NCI-H2196 treated with DMSO at 0.1 percent for 48 hours (cell line): ENCODE results near the gene RAET1E.
"Not testable (repeated sequence)": the region's sequence is repeated elsewhere in the genome, so short reads cannot be mapped to it uniquely, and the experiment has no call there.

Source experiments
- DNase-seq: peaks from one replicate; lab custom pipeline; 2025; ENCODE audit not compliant: unreplicated experiment; lab: John Stamatoyannopoulos, UW

RAET1E gene

GRCh38 chr6:149862922-149863697, 34.8 kb downstream of the RAET1E start:
- DNase-seq, result peak; percentile 63

- DNase-seq, result not testable (repeated sequence)
Measured at GRCh38 chr6:149862424-149862738, 35.5 kb downstream of the RAET1E start.

DNA sequence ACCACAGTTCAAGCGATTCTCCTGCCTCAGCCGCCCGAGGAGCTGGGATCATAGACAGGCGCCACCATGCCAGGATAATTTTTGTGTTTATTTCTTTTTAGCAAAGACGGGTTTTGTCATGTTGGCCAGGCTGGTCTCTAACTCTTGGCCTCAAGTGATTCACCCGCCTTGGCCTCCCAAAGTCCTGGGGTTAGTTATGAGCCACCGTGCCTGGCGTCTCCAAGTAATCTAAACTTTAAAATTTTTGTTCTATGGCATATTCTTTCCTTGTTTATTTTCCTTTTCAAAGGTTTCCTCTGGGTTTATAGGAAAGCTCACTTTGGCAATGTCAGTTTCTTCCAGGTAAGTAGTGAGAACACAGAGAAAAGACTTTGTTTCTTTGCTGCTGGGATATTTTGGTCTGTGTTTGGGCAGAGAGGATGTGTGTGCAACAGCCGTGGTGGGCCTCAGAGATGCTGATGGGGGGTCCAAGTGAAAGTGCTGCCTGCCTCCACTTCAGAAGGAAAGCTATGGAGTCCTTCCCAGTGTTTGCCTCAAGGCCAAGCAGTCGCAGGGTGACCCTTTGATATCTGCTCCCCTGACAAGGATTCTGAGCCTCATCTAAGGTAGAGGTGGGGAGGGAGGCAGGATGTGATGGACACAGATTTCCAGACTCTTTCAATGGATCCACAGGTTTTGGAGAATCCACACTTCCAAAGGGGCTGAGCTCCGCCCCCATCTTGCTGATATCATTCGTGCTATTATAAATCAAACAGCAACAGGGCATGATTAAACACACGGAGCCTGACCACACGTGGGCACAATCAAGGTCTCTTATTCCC, 36.1 kb downstream of the RAET1E start:
- no peak for DNase-seq

DNA sequence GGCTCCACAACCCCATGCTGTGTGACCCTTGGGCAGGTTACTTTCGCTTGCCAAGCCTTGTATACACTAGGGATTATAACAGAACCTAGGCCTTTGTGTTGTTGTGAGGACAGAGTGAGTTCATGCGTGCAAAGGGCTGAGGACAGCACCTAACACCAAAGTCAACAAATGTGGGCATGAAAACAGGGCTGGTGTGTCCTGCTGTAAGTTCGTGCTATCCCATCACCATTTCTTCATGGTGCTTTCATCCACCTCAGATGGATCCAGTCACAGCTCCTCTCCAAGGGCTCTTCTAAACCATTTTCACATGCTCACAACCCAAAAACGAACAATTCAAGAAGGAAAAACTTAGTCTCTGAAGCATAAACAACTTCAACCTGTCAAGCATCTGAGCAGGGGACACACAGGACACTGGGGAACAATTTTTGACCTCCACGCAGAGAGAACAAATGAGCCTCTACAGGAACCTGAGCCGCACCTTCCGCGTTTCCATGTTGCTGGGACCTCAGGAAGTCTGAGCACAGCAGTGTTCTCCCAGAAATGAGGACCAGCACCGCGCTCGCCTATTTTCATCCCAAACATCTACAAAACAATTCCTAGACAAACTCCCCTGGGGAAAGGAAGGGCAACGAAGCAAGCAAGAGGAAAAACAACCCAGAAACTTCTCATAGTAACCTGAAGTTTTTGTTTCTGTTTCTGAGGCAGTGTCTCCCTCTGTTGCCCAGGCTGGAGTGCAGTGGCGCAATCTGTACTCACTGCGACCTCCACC, 36.9 kb downstream of the RAET1E start:
- DNase-seq, result no peak

- DNase-seq, result no peak
Measured at GRCh38 chr6:149860513-149860833, 37.4 kb downstream of the RAET1E start.

- no peak for DNase-seq
Measured at GRCh38 chr6:149859938-149860337, 38.0 kb downstream of the RAET1E start.

- DNase-seq, result no peak
Measured at GRCh38 chr6:149859368-149859767, 38.5 kb downstream of the RAET1E start.

DNA sequence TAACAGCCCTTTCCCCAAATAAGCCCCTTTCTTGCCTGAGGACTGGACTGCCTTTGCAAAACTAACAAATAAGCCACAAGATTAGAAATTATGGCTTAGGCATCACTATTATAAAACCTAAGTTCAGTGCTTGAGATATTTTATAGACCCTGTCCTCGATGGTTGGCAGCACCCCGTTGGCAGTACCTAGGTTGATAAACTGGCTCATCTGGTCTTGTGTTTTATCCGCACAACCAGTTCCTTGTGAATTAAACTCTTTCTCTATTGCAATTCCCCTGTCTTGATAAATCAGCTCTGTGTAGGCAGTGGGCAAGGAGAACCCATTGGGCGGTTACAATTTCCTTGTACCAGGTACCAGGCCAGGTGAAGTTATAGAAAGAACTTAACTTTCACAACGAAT, 40.4 kb downstream of the RAET1E start:
- no peak for DNase-seq

DNA sequence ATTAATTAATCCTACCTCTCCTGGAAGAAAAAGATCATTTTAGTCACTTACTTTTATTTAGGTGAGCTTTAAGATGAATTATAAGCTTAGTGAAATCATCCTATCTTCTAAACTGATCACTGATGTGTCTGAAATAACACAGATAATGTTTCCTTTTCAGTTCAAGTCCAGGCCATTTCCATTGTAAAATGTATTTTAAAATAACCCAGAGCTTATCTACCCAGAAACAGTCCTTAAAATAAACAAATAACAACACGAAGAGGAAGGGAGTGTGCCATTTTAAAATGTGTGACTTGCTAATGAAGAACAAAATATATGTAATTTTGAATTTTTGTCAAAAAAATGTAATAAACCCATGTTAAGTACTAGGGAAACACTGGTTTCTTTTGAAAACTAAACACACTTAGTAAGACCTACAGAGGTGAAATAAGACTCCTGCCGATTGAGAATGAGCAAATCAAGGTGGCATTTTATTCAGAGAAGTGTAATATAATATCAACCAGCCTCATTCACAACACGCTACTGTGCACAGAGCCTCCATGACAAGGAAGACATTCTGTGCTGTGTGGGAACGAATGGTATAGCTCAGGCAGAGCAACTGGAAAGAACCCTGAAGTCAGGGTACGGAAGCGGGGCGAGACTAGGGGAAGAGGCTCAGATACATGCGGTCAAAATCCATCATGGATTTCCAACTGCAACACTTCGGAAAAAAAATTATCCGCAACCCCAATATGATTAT, 41.5 kb downstream of the RAET1E start:
- no peak for DNase-seq

DNA sequence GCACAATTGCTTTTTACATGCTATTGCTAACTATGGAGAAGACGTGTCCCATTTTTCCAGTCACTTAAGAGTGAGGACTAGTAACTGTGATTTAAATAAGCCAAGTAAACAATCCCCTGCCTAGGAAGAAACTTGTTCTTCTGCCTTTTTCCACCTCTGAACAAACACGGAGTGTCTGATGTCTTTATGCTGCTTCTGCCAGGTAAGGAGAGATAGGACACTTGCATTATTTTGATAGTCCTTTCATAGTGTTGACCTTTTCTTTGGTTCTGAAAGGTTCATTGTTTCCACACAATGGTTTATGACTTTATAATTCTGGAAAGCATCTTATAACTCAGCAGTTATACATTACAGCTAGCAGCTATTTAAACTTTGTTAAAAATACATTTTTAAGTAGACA, 42.2 kb downstream of the RAET1E start:
- DNase-seq, result no peak

DNA sequence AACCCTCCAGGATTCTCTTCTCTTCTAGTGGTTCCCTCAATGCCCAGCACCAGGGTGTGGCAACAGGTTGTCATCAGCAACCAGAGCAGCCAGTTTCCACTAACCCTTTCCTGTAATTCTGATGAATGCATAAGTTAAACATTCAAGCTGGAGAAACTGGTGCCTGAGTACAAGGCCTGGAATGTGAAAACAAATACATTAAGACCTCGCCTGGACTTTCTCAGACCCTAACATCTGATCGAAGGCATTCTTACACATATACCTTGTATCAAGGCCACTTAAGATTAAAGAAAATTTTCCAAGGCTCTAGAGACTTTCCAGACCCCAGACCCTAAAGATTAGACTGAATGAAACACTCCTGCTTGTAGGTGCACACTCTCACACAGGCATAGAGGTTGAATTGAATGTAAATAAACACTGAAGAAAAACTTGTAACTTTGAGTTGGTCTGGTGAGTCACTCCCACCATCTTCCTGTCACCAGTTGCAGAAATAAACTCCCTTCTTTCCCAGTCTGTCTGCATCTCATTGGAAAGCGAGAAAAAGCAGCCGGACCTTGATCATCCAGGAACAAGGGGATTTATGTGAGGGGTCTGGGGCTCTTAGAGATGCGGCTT, 42.8 kb downstream of the RAET1E start:
- DNase-seq, result no peak

DNA sequence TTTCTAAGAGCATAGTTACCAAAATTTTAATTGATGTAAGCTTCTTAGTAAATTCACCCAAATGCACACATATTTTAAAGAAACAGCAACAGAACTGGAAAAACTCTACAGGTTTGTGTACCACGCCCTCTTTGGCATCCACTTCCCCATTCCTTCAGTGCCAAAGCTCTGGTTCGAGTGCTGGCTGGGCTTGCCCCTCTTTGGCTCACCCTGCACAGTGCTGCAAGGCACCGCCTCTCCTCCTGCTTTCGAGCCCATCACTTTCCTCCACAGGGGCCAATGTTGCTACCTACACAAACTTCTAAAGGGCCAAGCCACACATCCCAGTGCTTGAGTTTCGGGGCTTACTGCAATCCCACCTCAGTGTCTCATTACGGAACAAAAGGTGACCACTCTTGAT, 43.4 kb downstream of the RAET1E start:
- no peak for DNase-seq

DNA sequence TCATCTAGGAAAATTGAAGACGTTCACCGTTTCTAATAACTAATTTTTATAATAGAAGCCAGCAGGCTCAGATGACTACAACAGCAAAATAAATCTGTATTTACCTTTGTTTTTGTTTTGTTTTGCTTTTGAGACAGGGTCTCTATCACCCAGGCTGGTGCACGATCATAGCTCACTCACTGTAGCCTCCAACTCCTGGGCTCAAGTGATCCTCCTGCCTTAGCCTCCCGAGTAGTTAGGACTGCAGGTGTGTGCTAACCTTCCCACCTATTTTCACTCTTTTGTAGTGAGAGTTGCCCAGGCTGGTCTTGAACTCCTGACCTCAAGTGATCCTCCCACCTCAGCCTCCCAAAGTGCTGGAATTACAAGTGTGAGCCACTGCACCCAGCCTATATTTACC, 43.9 kb downstream of the RAET1E start:
- DNase-seq, result not testable (repeated sequence)

- DNase-seq, result no peak
Measured at GRCh38 chr6:149852881-149853280, 45.0 kb downstream of the RAET1E start.

DNA sequence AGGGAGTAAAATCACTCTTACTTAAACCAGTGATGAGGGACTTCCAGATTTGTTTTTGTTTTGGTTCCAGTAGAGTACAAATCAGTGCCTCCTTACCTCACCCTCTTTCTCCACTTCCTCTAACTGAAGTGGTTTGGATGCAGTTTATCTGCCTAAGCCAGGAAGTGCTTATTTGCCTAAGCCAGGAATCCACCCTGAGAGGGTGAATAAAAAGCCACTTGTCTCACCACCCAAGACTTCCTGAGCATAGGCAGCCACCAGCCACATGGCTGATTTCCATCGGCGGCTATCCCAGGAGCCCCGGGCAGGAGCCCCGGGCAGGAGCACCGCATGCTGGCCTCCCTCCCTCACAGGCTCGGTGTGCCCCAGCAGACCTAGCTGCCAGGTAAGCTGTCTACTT, 45.7 kb downstream of the RAET1E start:
- peak; percentile 42 for DNase-seq

DNA sequence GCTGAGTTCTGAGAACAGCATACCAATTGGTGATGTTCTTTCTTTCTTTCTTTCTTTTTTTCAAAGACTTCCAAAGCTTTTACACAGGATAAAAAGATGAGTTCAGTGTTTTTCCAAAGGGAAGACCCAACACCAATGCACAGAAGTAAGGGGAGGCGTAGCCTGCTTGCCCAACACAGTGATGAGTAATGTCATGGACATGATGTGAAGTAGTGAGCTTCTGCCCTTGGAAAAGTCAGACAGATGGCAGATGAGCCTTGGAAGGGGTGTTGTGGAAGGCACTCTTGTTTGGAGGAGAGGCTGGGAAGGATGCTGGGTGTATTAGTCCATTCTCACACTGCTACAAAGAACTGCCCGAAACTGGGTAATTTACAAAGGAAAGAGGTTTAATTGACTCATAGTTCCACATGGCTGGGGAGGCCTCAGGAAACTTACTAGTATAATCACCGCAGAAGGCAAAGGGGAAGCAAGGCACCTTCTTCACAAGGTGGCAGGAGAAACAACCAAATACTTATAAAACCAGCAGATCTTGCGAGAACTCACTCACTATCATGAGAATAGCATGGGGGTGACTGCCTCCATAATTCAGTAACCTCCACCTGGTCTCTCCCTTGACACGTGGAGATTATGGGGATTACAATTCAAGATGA, 46.3 kb downstream of the RAET1E start:
- no peak for DNase-seq

DNA sequence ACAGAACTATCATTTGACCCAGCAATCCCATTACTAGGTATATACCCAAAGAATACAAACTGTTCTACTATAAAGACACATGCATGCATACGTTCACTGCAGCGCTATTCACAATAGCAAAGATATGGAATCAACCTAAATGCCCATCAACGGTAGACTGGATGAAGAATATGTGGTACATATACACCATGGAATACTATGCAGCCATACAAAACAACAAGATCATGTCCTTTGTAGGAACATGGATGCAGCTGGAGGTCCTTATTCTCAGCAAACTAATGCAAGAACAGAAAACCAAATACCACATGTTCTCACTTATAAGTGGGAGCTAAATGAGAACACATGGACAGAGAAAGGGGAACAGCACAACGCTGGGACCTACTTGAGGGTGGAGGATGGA, 49.6 kb downstream of the RAET1E start:
- not testable (repeated sequence) for DNase-seq
